ENCODE data around the gene MN1.
"Not testable (repeated sequence)": the region's sequence is repeated elsewhere in the genome, so short reads cannot be mapped to it uniquely, and the experiment has no call there.

Gene MN1

GRCh38 chr22:27761665-27762064 is 39.9 kb downstream of the MN1 start:
- no peak for DNase-seq (ENCODE audit: low read depth in 2 of 2)

- DNase-seq (ENCODE audit: low read depth in 2 of 2), result no peak
Measured at GRCh38 chr22:27761000-27761399, 40.6 kb downstream of the MN1 start.

DNA sequence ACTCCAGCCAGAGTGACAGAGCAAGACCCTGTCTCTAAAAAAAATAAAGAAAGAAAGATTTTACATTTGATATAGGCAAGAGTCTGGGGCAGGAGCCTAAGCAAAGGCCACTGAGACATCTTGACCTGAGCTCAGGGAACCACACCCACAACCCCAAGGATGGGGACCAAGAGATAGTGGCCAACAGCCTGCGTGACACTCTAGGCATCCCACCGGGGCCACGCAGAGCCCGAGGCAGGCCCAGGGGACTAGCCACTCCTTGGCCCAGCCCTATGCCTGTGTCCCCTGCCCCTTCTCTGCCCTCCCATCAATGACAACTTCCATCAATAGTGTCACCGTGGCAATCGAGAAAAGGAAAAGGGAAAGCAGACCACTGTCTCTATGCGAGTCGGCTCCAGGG is 41.1 kb downstream of the MN1 start:
- DNase-seq (ENCODE audit: low read depth in 2 of 2), result no peak

DNA sequence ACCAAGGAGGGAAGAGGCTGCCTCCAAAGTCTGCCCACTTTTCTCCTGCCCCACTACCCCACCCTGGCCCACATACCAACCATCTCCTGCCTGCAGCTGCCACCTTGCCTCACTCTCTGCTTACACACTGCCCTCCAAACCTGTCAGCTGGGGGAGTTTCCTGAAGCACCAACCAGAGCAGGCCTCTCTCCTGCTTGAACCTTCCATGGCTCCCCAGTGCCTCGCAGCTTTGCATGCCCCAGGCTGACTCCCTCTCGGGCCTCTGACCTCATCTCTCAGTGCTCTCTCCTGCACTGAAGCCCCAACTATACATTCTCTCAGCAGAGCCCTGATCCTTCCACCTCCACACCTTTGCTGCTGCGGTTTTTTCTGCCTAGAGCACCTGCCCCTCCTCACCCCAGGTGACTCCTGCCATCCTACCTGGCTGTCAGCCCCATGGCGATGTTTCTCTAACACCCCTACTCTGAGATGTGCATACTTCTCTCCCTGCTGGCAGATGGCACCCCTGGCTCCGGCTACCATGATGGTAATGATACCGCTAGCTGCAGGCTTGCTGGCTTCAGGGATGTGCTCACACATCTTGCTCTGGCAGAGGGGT is 43.5 kb downstream of the MN1 start:
- DNase-seq (ENCODE audit: low read depth in 2 of 2), result no peak

DNA sequence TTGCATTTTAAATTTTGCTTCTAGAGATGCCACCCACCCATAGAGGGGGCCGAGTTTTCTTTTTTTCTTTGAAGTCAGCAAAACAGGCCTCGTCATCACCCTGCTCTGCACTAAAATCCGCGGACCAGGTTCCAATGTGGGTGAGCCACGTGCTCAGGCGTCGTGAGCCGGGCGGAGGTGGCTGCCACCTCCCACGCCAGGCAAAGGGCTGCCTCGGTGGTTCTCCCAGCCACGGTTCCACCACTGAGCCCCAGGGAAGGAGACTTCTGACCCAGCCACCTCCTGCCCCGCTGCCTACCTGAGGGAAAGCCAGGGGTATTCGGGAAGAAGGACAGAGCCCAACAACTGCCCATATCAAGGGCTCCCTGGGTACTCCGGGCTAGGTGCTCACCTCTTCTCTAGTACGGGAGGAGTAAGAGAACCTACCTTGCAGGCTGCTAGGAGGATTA is 45.3 kb downstream of the MN1 start:
- DNase-seq (ENCODE audit: low read depth in 2 of 2), result no peak

- no peak for DNase-seq (ENCODE audit: low read depth in 2 of 2)
Measured at GRCh38 chr22:27755521-27756211, 45.9 kb downstream of the MN1 start.

GRCh38 chr22:27754888-27755480 is 46.6 kb downstream of the MN1 start:
- DNase-seq (ENCODE audit: low read depth in 2 of 2), result no peak

- DNase-seq (ENCODE audit: low read depth in 2 of 2), result no peak
Measured at GRCh38 chr22:27754247-27754887, 47.2 kb downstream of the MN1 start.

DNA sequence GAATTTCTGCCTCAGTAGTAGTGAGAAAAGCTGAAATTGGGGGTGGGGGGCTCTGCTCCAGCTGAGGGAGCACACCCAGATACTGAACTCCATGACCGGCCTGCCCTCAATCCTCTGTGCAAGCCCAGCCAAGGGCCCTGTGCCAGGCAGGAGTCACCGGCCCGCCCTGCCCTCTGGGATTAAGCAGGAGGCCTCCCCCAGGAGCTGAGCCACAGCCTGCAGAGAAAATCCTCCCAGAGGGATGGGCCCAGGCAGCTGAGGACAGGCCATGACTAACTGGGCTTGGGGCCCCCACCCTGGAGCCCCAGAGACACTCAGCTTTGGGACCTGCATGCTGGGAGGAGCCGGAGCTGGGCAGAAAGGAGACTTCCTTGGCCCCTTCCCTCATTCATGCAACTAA is 48.8 kb downstream of the MN1 start:
- DNase-seq (ENCODE audit: low read depth in 2 of 2), result no peak

DNA sequence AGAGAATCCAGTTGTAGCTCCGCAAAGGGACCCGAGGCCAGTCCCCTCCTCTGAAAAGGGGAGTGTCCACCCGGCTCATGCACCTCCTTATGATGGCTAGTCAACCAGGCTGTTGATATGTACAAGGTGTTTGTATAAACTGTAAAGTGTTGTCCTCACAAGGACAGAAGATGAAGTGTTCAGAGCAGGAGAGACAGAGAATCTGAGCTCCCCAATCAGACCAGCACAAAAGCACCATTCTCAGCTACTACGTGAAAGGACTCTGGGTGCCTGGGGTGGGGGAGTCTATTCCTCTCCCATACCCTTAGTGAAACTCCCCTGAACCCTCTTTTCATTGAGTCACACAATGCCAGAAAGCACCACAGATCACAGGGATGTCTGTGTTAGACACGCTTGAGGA is 49.4 kb downstream of the MN1 start:
- no peak for DNase-seq (ENCODE audit: low read depth in 2 of 2)

DNA sequence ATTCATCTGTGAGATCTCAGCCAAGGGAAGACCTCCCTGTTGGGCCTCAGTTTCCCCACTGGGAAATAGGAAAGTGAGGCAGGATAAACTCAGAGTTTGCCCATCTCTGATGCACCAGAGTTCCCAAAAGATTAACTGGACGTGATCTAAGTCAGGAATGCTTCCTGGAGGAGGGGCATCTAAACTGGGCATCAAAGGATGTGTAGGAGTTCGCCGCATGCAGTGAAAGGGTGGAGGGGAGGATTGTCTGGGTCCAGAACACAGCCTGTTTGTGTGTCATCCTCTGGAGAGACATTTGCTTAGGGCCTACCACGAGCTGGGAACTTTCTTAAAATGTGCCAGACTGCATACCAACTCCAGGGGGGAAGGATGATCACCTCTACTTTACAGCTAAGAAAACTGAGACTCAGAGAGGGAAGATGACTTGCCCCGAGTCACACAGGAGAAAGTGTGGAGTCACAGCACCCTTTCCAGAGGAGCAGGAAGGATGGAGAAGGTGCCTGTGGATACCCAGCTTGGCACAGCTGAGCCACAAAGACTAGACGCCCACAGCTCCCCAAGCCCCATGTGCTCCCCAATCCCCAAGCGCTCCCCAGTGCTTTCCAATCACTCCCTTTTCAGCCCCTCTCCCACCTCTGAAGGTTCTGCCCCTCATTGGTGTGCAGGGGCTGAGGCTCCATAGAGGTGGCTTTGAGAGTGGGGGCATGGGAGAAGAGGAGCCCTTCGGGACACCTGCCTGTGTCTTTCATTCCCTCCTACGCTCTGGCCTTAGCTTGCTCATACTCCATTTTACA is 50.1 kb downstream of the MN1 start:
- DNase-seq (ENCODE audit: low read depth in 2 of 2), result no peak

GRCh38 chr22:27750584-27751265 is 50.8 kb downstream of the MN1 start:
- no peak for DNase-seq (ENCODE audit: low read depth in 2 of 2)

- no peak for DNase-seq (ENCODE audit: low read depth in 2 of 2)
Measured at GRCh38 chr22:27749597-27750225, 51.8 kb downstream of the MN1 start.

GRCh38 chr22:27748751-27749191 is 52.8 kb downstream of the MN1 start:
- peak; percentile 30 to 33 for DNase-seq (ENCODE audit: low read depth in 2 of 2)

DNA sequence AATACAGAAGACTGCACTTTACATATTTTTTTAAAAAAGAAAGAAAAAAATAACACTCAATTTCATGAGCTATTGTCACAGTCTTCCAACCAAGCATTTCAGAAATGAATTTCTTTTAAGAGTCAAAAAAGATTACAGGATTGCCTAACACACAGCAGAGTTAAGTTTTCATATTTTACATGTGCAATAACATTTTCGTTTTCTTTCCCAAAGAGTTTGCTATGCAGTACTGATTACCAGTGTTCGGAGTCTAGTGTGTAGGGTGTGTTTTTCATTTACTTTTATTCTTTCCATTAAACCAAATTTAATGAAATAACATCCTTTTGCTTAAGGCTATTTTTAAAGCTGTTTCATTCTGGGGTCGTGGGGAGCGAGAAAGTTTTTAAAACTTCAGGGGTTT is 53.2 kb downstream of the MN1 start:
- no peak for DNase-seq (ENCODE audit: low read depth in 2 of 2)

GRCh38 chr22:27747396-27748221 is 53.9 kb downstream of the MN1 start:
- DNase-seq (ENCODE audit: low read depth in 2 of 2), result no peak

- no peak for DNase-seq (ENCODE audit: low read depth in 2 of 2)
Measured at GRCh38 chr22:27746918-27747317, 54.6 kb downstream of the MN1 start.

DNA sequence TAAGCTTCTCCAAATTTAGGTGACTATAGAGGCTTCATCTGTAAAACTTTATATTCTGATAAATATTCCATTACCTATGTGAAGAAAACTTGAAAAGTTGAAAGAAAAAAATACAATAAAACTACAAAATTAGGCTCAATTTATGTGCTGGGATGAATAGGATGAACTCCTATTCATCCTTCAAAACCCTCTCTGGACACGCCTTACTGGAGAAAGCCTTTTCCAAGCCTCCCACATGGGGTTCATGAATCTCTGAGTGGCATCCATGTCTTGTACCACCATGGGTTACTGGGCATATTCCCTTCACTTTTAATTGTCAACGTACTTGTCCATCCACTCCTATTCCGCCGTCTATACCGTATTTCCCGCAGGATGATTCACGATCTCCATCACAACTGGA is 55.7 kb downstream of the MN1 start:
- DNase-seq (ENCODE audit: low read depth in 2 of 2), result no peak

- DNase-seq (ENCODE audit: low read depth in 2 of 2), result no peak
Measured at GRCh38 chr22:27745154-27745553, 56.4 kb downstream of the MN1 start.

DNA sequence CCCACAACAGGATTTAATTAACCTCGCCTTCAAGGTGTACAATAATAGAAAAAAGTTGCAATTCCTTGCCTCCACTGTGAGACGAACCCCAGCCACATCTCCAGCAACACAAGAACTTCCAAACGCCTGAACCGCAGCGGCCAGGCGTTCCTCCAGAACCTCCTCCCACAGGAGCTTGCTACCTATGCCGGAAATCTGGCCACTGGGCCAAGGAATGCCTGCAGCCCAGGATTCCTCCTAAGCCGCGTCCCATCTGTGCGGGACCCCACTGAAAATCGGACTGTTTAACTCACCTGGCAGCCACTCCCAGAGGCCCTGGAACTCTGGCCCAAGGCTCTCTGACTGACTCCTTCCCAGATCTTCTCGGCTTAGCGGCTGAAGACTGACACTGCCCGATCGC is 57.5 kb downstream of the MN1 start:
- not testable (repeated sequence) for DNase-seq (ENCODE audit: low read depth in 2 of 2)
